HG03135 (cell line): Measurements from ENCODE around the gene GGTLC2.
"Not testable (repeated sequence)": the region's sequence is repeated elsewhere in the genome, so short reads cannot be mapped to it uniquely, and the experiment has no call there.

Source experiments
- ATAC-seq: cut with Tn5 transposase; IDR thresholded peaks from one replicate; pipeline ENCODE4 v1.9.1; 2021; ENCODE audit warnings: mild to moderate bottlenecking, moderate library complexity; ENCODE audit not compliant: unreplicated experiment

GGTLC2 gene

GRCh38 chr22:22644314-22644713 lies at the start of gene GGTLC2:
Gene GGTLC2, plus strand, starts transcription at chr22:22644614. Its CDS starts 1,732 bp downstream, at chr22:22646346.
- ATAC-seq = not testable (repeated sequence)

GRCh38 chr22:22595001-22595835 lies 49.2 kb upstream of the GGTLC2 start:
- ATAC-seq = no peak

GRCh38 chr22:22598144-22598543 lies 46.3 kb upstream of the GGTLC2 start:
- no peak for ATAC-seq

- ATAC-seq = no peak
Measured at GRCh38 chr22:22599248-22599647, 45.2 kb upstream of the GGTLC2 start.

GRCh38 chr22:22600531-22601261 lies 43.7 kb upstream of the GGTLC2 start:
- ATAC-seq = no peak

- no peak for ATAC-seq
Measured at GRCh38 chr22:22603470-22603947, 40.9 kb upstream of the GGTLC2 start.

- ATAC-seq = no peak
Measured at GRCh38 chr22:22604326-22605073, 39.9 kb upstream of the GGTLC2 start.

GRCh38 chr22:22605074-22605404 lies 39.4 kb upstream of the GGTLC2 start:
- ATAC-seq = no peak

- ATAC-seq = not testable (repeated sequence)
Measured at GRCh38 chr22:22608022-22608421, 36.4 kb upstream of the GGTLC2 start.

GRCh38 chr22:22609291-22609690 lies 35.1 kb upstream of the GGTLC2 start:
- no peak for ATAC-seq

- no peak for ATAC-seq
Measured at GRCh38 chr22:22612516-22612915, 31.9 kb upstream of the GGTLC2 start.

- no peak for ATAC-seq
Measured at GRCh38 chr22:22614065-22614464, 30.3 kb upstream of the GGTLC2 start.

GRCh38 chr22:22616636-22617035 lies 27.8 kb upstream of the GGTLC2 start:
- ATAC-seq = no peak

GRCh38 chr22:22618448-22618847 lies 26.0 kb upstream of the GGTLC2 start:
- ATAC-seq = no peak

GRCh38 chr22:22618923-22619322 lies 25.5 kb upstream of the GGTLC2 start:
- ATAC-seq = no peak

GRCh38 chr22:22619765-22620414 lies 24.5 kb upstream of the GGTLC2 start:
- no peak for ATAC-seq

- not testable (repeated sequence) for ATAC-seq
Measured at GRCh38 chr22:22628546-22629495, 15.6 kb upstream of the GGTLC2 start.

GRCh38 chr22:22631223-22631652 lies 13.2 kb upstream of the GGTLC2 start:
- not testable (repeated sequence) for ATAC-seq

GRCh38 chr22:22632226-22632625 lies 12.2 kb upstream of the GGTLC2 start:
- not testable (repeated sequence) for ATAC-seq

- ATAC-seq = not testable (repeated sequence)
Measured at GRCh38 chr22:22633533-22633932, 10.9 kb upstream of the GGTLC2 start.
